ENCODE data around the gene CHD6. TPM values are rescaled to one million over a fixed set of nuclear protein-coding genes. Genes with fewer than 3 reads are reported as not detected.

The CHD6 gene
- total RNA-seq, 4 donors from 2014 or later, result 24.7 to 89.7 (median 36.6) TPM

GRCh38 chr20:41467690-41468089, 150.5 kb downstream of the CHD6 start:
- H3K4me3 ChIP-seq, result no peak overlapping the region
- 77% methylated on average over 5 of the region's 5 CpGs for WGBS
- H3K27me3 ChIP-seq, result no peaks in the 10 kb centered on the region
- H3K4me1 ChIP-seq, result no peaks in the 10 kb centered on the region
- peaks cover 47% of the 10 kb centered on the region for H3K36me3 ChIP-seq
- no peak overlapping the region for H3K27ac ChIP-seq
- TF ChIP-seq EP300 (IDR thresholded peaks at IDR 0.05) (no peak), POLR2AphosphoS5 (IDR thresholded peaks at IDR 0.05) (no peak), POLR2A (IDR thresholded peaks at IDR 0.05) (no peak), CTCF (IDR thresholded peaks at IDR 0.05) (no peak)
- DNase-seq (ENCODE audit: low spot score in 2 of 2), result no peak
- H3K9me3 ChIP-seq, result no peaks in the 10 kb centered on the region

DNA sequence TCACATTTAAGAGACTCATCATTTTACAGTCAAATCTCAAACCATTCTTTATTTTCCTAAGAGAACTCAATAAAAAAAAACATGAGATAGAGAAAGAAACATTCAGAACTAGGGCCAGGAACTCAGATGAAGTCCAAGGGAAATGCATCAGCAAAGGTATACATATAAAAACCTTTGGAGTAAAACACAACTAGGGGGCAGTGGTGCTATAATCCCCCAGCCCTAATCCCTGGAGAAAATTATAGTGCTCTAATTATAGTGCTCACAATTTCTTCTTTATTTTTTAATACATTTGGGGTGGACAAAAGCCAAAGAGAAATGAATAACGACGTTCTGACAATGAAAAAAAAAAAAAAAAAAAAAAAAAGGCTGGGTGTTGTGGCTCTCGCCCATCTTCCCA, 151.0 kb downstream of the CHD6 start:
- Histone ChIP-seq H3K27ac (no peak overlapping the region), H3K36me3 (peaks cover 47% of the 10 kb centered on the region)
- TF ChIP-seq EP300 (IDR thresholded peaks at IDR 0.05), result no peak
- no peak for TF ChIP-seq CTCF (IDR thresholded peaks at IDR 0.05)
- TF ChIP-seq POLR2A (IDR thresholded peaks at IDR 0.05), result no peak
- no peak for TF ChIP-seq POLR2AphosphoS5 (IDR thresholded peaks at IDR 0.05)

GRCh38 chr20:41463567-41463966, 154.6 kb downstream of the CHD6 start:
- Histone ChIP-seq H3K36me3 (peaks cover 32% of the 10 kb centered on the region), H3K27ac (no peak overlapping the region), H3K4me3 (no peak overlapping the region), H3K27me3 (no peaks in the 10 kb centered on the region), H3K9me3 (no peaks in the 10 kb centered on the region), H3K4me1 (no peaks in the 10 kb centered on the region)
- DNase-seq (ENCODE audit: low spot score in 2 of 2), result no peak
- 93% methylated on average over 1 of the region's 1 CpG for WGBS
- no peak for TF ChIP-seq CTCF (IDR thresholded peaks at IDR 0.05)
- no peak for TF ChIP-seq EP300 (IDR thresholded peaks at IDR 0.05)
- TF ChIP-seq POLR2A (IDR thresholded peaks at IDR 0.05), result no peak
- TF ChIP-seq POLR2AphosphoS5 (IDR thresholded peaks at IDR 0.05), result no peak

More for the DNA sequence above, 151.0 kb downstream of the CHD6 start:
- Histone ChIP-seq H3K9me3 (no peaks in the 10 kb centered on the region), H3K4me1 (no peaks in the 10 kb centered on the region), H3K27me3 (no peaks in the 10 kb centered on the region), H3K4me3 (no peak overlapping the region)
- 58% methylated on average over 3 of the region's 3 CpGs for WGBS
- DNase-seq (ENCODE audit: low spot score in 2 of 2), result no peak

DNA sequence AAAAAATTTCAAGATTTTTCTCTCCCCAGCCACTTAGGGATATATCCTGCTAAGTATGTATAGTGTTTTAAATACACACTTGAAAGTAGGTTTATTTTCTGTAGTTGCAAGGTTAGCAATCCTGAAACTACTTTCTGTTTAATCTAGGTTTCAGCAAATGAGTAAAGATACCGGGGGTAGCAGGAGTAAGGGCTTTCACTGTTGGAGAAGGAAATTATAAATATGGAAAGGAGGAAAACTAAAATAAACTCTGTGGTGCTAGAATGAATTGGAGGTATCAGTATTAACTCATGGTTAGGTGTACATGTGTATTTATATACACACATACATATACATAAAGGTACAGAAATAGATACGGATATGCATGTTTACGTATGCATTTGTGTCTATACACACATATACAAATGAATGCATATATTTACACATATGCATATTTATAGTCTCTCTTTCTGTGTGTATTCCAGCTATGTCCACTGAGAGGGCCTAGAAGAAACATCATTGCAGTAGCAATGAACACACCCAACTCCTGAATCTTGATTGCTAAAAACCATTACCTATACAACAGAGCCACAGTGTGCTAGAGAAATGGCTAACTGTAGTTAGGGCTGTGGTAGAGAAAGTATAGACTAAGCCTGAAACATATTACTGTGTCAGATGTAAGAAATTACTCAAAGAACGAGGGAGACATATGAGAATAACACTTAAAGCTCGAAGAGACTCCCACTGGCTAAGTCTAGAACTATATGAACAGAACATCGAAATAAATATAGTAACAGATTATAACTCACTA, 155.6 kb downstream of the CHD6 start:
- WGBS, result 92% methylated on average over 6 of the region's 6 CpGs
- Histone ChIP-seq H3K36me3 (peaks cover 31% of the 10 kb centered on the region), H3K27me3 (no peaks in the 10 kb centered on the region), H3K4me3 (no peak overlapping the region), H3K27ac (no peak overlapping the region), H3K4me1 (no peaks in the 10 kb centered on the region), H3K9me3 (no peaks in the 10 kb centered on the region)
- no peak for DNase-seq (ENCODE audit: low spot score in 2 of 2)
- no peak for TF ChIP-seq CTCF (IDR thresholded peaks at IDR 0.05)
- no peak for TF ChIP-seq POLR2A (IDR thresholded peaks at IDR 0.05)
- no peak for TF ChIP-seq EP300 (IDR thresholded peaks at IDR 0.05)
- TF ChIP-seq POLR2AphosphoS5 (IDR thresholded peaks at IDR 0.05), result no peak

DNA sequence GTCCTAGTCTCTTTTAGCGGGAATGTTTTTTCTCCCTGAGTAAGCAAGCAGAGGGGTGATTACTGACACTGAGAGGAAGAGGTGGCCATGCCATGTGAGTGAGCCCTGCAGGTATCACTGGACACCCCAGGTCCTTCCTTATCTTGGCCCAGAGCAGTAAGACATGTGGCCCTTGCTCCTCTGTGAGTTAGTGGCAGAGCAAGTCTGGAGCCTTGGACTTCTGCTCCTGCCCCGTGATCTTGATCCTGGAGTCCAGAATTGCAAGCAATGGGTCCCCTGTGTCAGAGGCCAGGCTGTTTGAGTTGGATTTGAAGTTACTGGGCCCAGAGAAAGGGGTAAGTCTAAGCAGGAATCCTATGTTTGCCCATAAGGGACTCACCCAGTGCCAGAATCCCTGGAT, 159.4 kb downstream of the CHD6 start:
- DNase-seq (ENCODE audit: low spot score in 2 of 2), result no peak
- Histone ChIP-seq H3K36me3 (peaks cover 47% of the 10 kb centered on the region), H3K27ac (no peak overlapping the region), H3K27me3 (no peaks in the 10 kb centered on the region), H3K9me3 (no peaks in the 10 kb centered on the region), H3K4me1 (no peaks in the 10 kb centered on the region), H3K4me3 (no peak overlapping the region)
- WGBS, result 100% methylated on average over 2 of the region's 2 CpGs
- TF ChIP-seq POLR2AphosphoS5 (IDR thresholded peaks at IDR 0.05), result no peak
- TF ChIP-seq EP300 (IDR thresholded peaks at IDR 0.05), result no peak
- TF ChIP-seq CTCF (IDR thresholded peaks at IDR 0.05), result no peak
- TF ChIP-seq POLR2A (IDR thresholded peaks at IDR 0.05), result no peak
